GM23338 (cell line): ENCODE data around the gene PTK6. TPM values are rescaled to one million over a fixed set of nuclear protein-coding genes. Genes with fewer than 3 reads are reported as not detected.

Experiments
- ATAC-seq: fragments of 200-7000 bp; cut with Tn5 transposase; 3 replicates; pipeline ENCODE4 v1.9.1; 2020
- DNase-seq: peaks from one replicate; pipeline ENCODE4 v3.0.0-alpha.2; 2015; ENCODE audit warnings: low spot score
- H2AFZ ChIP-seq: fragments of 200-600 bp; sonication (generic); 2 replicates; pipeline ENCODE4 v1.8.0; 2016; ENCODE audit warnings: antibody characterized with exemption, mild to moderate bottlenecking, moderate library complexity
- H3F3A ChIP-seq: fragments of 200-600 bp; sonication (generic); replicated peaks from 2 replicates; pipeline ENCODE4 v1.8.0; 2017; ENCODE audit warnings: antibody characterized with exemption, mixed run types, low read depth
- H3K27ac ChIP-seq: fragments of 200-600 bp; sonication (generic); 2 replicates; pipeline ENCODE4 v1.6.1; 2016; ENCODE audit warnings: low read depth
- H3K27me3 ChIP-seq: fragments of 200-600 bp; sonication (generic); 2 replicates; pipeline ENCODE4 v1.8.0; 2016; ENCODE audit warnings: mild to moderate bottlenecking, mixed run types, moderate library complexity; ENCODE audit not compliant: insufficient read depth
- H3K36me3 ChIP-seq: fragments of 200-600 bp; sonication (generic); 2 replicates; pipeline ENCODE4 v1.8.0; 2016; ENCODE audit warnings: mild to moderate bottlenecking; ENCODE audit not compliant: insufficient read depth
- H3K4me1 ChIP-seq: fragments of 200-600 bp; sonication (generic); 2 replicates; pipeline ENCODE4 v1.8.0; 2016; ENCODE audit warnings: mild to moderate bottlenecking, moderate library complexity; ENCODE audit not compliant: insufficient read depth
- H3K4me2 ChIP-seq: fragments of 200-600 bp; sonication (generic); 2 replicates; pipeline ENCODE4 v1.7.1; 2017; ENCODE audit warnings: mixed run types
- H3K4me3 ChIP-seq: fragments of 200-600 bp; sonication (generic); 2 replicates; pipeline ENCODE4 v1.6.1; 2016; ENCODE audit warnings: mixed run types
- H3K79me2 ChIP-seq: fragments of 200-600 bp; sonication (generic); replicated peaks from 2 replicates; pipeline ENCODE4 v1.8.0; 2017; ENCODE audit warnings: mild to moderate bottlenecking; ENCODE audit not compliant: insufficient read depth
- H3K9me2 ChIP-seq: fragments of 200-600 bp; sonication (generic); 2 replicates; pipeline ENCODE4 v1.8.0; 2017; ENCODE audit not compliant: insufficient read depth
- H4K20me1 ChIP-seq: fragments of 200-600 bp; sonication (generic); replicated peaks from 2 replicates; pipeline ENCODE4 v1.8.0; 2017; ENCODE audit warnings: mild to moderate bottlenecking; ENCODE audit not compliant: insufficient read depth
- H3K27ac Mint-ChIP-seq: 2 replicates; pipeline ENCODE4 v1.8.0; 2020; ENCODE audit warnings: inconsistent platforms, mild to moderate bottlenecking, moderate library complexity, mixed read lengths
- H3K27me3 Mint-ChIP-seq: 3 replicates; pipeline ENCODE4 v1.8.0; 2022; ENCODE audit warnings: low read depth, mild to moderate bottlenecking, moderate library complexity, mixed read lengths, inconsistent platforms; ENCODE audit not compliant: insufficient read depth, poor library complexity
- H3K36me3 Mint-ChIP-seq: 3 replicates; pipeline ENCODE4 v1.8.0; 2021; ENCODE audit warnings: low read depth, mild to moderate bottlenecking, inconsistent platforms, moderate library complexity, mixed read lengths
- H3K4me1 Mint-ChIP-seq: 3 replicates; pipeline ENCODE4 v1.8.0; 2020; ENCODE audit warnings: mild to moderate bottlenecking, inconsistent platforms, mixed read lengths
- H3K4me3 Mint-ChIP-seq: 3 replicates; pipeline ENCODE4 v1.8.0; 2021; ENCODE audit warnings: moderate library complexity, mild to moderate bottlenecking, inconsistent platforms, mixed read lengths
- H3K9me3 Mint-ChIP-seq: 3 replicates; pipeline ENCODE4 v1.8.0; 2020; ENCODE audit warnings: moderate library complexity, mild to moderate bottlenecking, inconsistent platforms, mixed read lengths
- CTCF ChIP-seq, 2 experiments: fragments of 200-600 bp in 1 of 2; sonication (generic) in 1 of 2; conservative IDR thresholded peaks; 2 replicates each; pipeline versions ENCODE4 v1.5.1 to v1.6.1; 2016 to 2017; ENCODE audit warnings: antibody characterized with exemption in 2 of 2, low read depth in 2 of 2, mild to moderate bottlenecking in 2 of 2, moderate library complexity in 1 of 2
- EZH2 ChIP-seq: fragments of 200-600 bp; sonication (generic); IDR thresholded peaks from one replicate; pipeline ENCODE4 v1.8.0; 2017; ENCODE audit warnings: antibody characterized with exemption, mild to moderate bottlenecking, low read depth; ENCODE audit not compliant: unreplicated experiment
- JUNB ChIP-seq: IDR thresholded peaks from one replicate; pipeline ENCODE4 v1.6.1; 2016; ENCODE audit warnings: antibody characterized with exemption; ENCODE audit not compliant: unreplicated experiment
- NANOG ChIP-seq: IDR thresholded peaks from 2 replicates; pipeline ENCODE4 v1.6.1; 2016; ENCODE audit warnings: antibody characterized with exemption, borderline replicate concordance
- POLR2AphosphoS5 ChIP-seq: IDR thresholded peaks from 2 replicates; pipeline ENCODE4 v1.6.1; 2016; ENCODE audit warnings: antibody characterized with exemption, low read depth
- REST ChIP-seq: IDR thresholded peaks from one replicate; pipeline ENCODE4 v1.6.1; 2018; ENCODE audit warnings: antibody characterized with exemption; ENCODE audit not compliant: unreplicated experiment
- STAT1 ChIP-seq: IDR thresholded peaks from one replicate; pipeline ENCODE4 v1.6.1; 2016; ENCODE audit warnings: antibody characterized with exemption; ENCODE audit not compliant: unreplicated experiment
- ZNF114 ChIP-seq: fragments of 250-450 bp; sonication (Bioruptor Pico); IDR thresholded peaks from 2 replicates; pipeline ENCODE4 v1.5.0; 2020; ENCODE audit warnings: mild to moderate bottlenecking, moderate library complexity
- polyA plus RNA-seq: library from polyadenylated mRNA; unstranded; fragments of >200 nt; fragmentation: Nextera tagmentation; extraction: Ambion mirVana; gene quantifications from 2 replicates; pipeline ENCODE4 v1.2.1, GENCODE V29; 2016
- total RNA-seq: library from RNA; depleted of rRNA; stranded (reverse); fragments of >200 nt; shearing (Covaris generic); gene quantifications from 2 replicates; pipeline ENCODE4 v1.2.3, GENCODE V29; 2014
- TF ChIP-seq, protein P1 (sequence below): IDR thresholded peaks from 2 replicates; pipeline ENCODE4 v1.6.1; 2016; ENCODE audit warnings: antibody characterized with exemption

Gene PTK6
- total and polyA plus RNA-seq, 2 experiments from 2014 or later, result 0.28 TPM; not detected in 1

DNA sequence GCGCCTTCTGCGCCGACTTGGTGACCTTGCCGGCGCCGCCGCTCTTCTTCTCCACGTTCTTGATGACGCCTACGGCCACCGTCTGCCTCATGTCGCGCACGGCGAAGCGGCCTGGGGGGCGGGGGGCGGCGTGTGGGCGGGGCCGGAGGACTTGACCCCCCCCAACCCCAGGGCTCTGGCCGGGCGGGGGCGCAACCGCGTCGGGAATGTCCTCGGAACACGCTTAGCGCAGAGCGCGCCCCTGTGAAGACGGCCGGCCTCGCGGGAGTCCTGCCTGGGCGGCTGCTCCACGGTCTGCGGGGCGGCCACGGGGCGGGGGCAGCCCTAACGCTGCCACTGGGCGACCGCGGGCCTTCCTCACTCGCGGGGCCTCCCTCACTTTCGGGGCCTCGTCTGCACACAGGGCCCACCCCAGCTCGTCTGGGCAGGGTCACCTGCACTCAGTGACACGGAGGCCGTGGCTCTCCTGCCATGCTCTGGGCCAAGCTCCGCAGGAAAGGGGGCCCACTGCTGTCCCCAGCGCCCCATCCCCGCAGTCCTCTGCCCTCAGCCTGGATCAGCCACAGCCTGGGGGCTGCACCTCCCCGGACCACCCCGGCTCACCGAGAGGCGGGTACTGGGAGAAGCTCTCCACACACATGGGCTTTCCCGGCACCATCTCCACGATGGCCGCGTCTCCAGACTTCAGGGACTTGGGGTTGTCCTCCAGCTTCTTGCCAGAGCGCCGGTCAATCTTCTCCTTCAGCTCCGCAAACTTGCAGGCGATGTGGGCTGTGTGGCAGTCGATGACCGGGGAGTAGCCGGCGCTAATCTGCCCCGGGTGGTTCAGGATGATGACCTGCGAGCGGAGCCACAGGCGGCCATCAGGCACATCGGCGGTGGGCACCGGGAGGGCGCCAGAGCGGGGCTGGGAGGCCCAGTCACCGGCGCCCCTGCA, 48.6 kb downstream of the PTK6 start:
- TF ChIP-seq EZH2, result no peak
- peak in 1 of 2 experiments; percentile 30; a peak in 1 of 4 replicates for TF ChIP-seq CTCF (conservative IDR thresholded peaks at IDR 0.05; ENCODE audit: low read depth in 2 of 2)
- no peak for TF ChIP-seq REST
- Mint-ChIP-seq H3K4me3 (peak overlapping the region; percentile 46; the same call in 2 of the 3 replicates), H3K9me3 (peaks cover 6% of the 10 kb centered on the region; the same call in 2 of the 3 replicates), H3K27me3 (peaks cover 35% of the 10 kb centered on the region), H3K4me1 (peaks cover 6% of the 10 kb centered on the region), H3K27ac (no peak overlapping the region), H3K36me3 (peaks cover 19% of the 10 kb centered on the region)
- Histone ChIP-seq H3K4me2 (peak overlapping the region; percentile 75), H3K4me3 (peak overlapping the region; percentile 49), H3K27ac (no peak overlapping the region), H3K9me2 (0 out of 2 replicates have a peak, but pooled peaks cover 5% of the 10 kb centered on the region), H4K20me1 (no peaks in the 10 kb centered on the region), H3K27me3 (peaks cover 27% of the 10 kb centered on the region), H3K79me2 (no peaks in the 10 kb centered on the region), H2AFZ (peak overlapping the region; percentile 63), H3F3A (no peaks in the 10 kb centered on the region), H3K36me3 (no peaks in the 10 kb centered on the region), H3K4me1 (no peaks in the 10 kb centered on the region; the same call in 1 of the 2 replicates)
- ATAC-seq, result peak; percentile 63
- DNase-seq, result peak; percentile 66

GRCh38 chr20:63487781-63488241, 49.4 kb downstream of the PTK6 start:
- no peaks in the 10 kb centered on the region for H3F3A ChIP-seq
- DNase-seq, result no peak
- no peak for ATAC-seq
- Mint-ChIP-seq H3K4me3 (peak overlapping the region; percentile 56), H3K27ac (no peak overlapping the region), H3K27me3 (peaks cover 37% of the 10 kb centered on the region), H3K4me1 (peaks cover 8% of the 10 kb centered on the region), H3K36me3 (peaks cover 18% of the 10 kb centered on the region), H3K9me3 (peaks cover 6% of the 10 kb centered on the region; the same call in 2 of the 3 replicates)
- H2AFZ ChIP-seq, result no peak overlapping the region
- H3K4me3 ChIP-seq, result peak overlapping the region; percentile 51
- H3K79me2 ChIP-seq, result no peaks in the 10 kb centered on the region
- H3K36me3 ChIP-seq, result no peaks in the 10 kb centered on the region
- H3K9me2 ChIP-seq, result 0 out of 2 replicates have a peak, but pooled peaks cover 5% of the 10 kb centered on the region
- H3K4me2 ChIP-seq, result peak overlapping the region; percentile 79
- H3K27me3 ChIP-seq, result peaks cover 27% of the 10 kb centered on the region
- H4K20me1 ChIP-seq, result no peaks in the 10 kb centered on the region
- no peaks in the 10 kb centered on the region; the same call in 1 of the 2 replicates for H3K4me1 ChIP-seq
- H3K27ac ChIP-seq, result no peak overlapping the region
- TF ChIP-seq, protein P1, sequence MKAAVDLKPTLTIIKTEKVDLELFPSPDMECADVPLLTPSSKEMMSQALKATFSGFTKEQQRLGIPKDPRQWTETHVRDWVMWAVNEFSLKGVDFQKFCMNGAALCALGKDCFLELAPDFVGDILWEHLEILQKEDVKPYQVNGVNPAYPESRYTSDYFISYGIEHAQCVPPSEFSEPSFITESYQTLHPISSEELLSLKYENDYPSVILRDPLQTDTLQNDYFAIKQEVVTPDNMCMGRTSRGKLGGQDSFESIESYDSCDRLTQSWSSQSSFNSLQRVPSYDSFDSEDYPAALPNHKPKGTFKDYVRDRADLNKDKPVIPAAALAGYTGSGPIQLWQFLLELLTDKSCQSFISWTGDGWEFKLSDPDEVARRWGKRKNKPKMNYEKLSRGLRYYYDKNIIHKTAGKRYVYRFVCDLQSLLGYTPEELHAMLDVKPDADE, result no peak
- TF ChIP-seq REST, result no peak
- TF ChIP-seq JUNB, result no peak
- no peak for TF ChIP-seq NANOG
- TF ChIP-seq ZNF114 (CRISPR knock-in tag), result no peak
- TF ChIP-seq STAT1, result no peak
- TF ChIP-seq POLR2AphosphoS5, result no peak
- TF ChIP-seq CTCF (conservative IDR thresholded peaks at IDR 0.05; ENCODE audit: low read depth in 2 of 2), result no peak
